K562 (cell line): ENCODE results near the gene HDGFL1.

ENCODE experiments used
- CREB1 ChIP-seq, 2 experiments: sonication (generic) in 1 of 2; formaldehyde crosslinking in 1 of 2; IDR thresholded peaks; 2 replicates each; pipeline versions ENCODE4 v1.6.1 to v1.8.0; 2012 to 2022; ENCODE audit warnings: inconsistent platforms in 1 of 2, mild to moderate bottlenecking in 1 of 2, missing genetic modification reagents in 1 of 2, moderate library complexity in 1 of 2
- HINFP ChIP-seq: fragments of 450-650 bp; conservative IDR thresholded peaks from 2 replicates; pipeline ENCODE4 v1.6.1; 2016; ENCODE audit warnings: missing genetic modification characterization, low read depth, mild to moderate bottlenecking, control low read depth, missing compliant biosample characterization
- POLR2AphosphoS5 ChIP-seq: IDR thresholded peaks from 2 replicates; pipeline ENCODE4 v1.6.1; 2011; ENCODE audit warnings: mild to moderate bottlenecking, low read depth, low read length, moderate library complexity; ENCODE audit not compliant: control insufficient read depth, insufficient read depth
- ZFP91 ChIP-seq: sonication (generic); formaldehyde crosslinking; IDR thresholded peaks from 2 replicates; pipeline ENCODE4 v1.8.0; 2022; ENCODE audit warnings: mild to moderate bottlenecking, missing genetic modification reagents
- ZNF165 ChIP-seq: fragments of 250-450 bp; sonication (Bioruptor Pico); IDR thresholded peaks from 2 replicates; pipeline ENCODE4 v1.4.0; 2020; ENCODE audit warnings: borderline replicate concordance

GRCh38 chr6:22556266-22556665 is 13.1 kb upstream of the HDGFL1 start:
- no peak for TF ChIP-seq POLR2AphosphoS5
- TF ChIP-seq ZNF165, result no peak
- TF ChIP-seq HINFP (tag), result no peak
- TF ChIP-seq ZFP91 (CRISPR knock-in tag), result no peak
- no peak for TF ChIP-seq CREB1 (IDR thresholded peaks at IDR 0.05)
- TF ChIP-seq CREB1 (CRISPR knock-in tag; IDR thresholded peaks at IDR 0.05), result no peak
